Astrocyte of the cerebellum (primary cell): ENCODE results near the gene PIK3R1.
A peak's percentile ranks its signal among the peaks of the same experiment; 100 is the strongest.

Source experiments
- DNase-seq: peaks from one replicate; pipeline ENCODE4 v3.0.0-alpha.2; 2011; ENCODE audit warnings: low read depth
- H3K4me3 ChIP-seq: 2 replicates; pipeline ENCODE4 v1.5.1; 2011; ENCODE audit warnings: mild to moderate bottlenecking, low read depth, low read length, moderate library complexity
- in situ Hi-C: cut with HindIII; loops from 2 replicates; pipeline ENCODE4 v1.10.0; 2017; ENCODE audit warnings: low sequenced_read_pairs
- TF ChIP-seq, protein P1 (sequence below): IDR thresholded peaks from 2 replicates; pipeline ENCODE4 v1.5.1; 2012; ENCODE audit warnings: low read length, low read depth, moderate library complexity, mild to moderate bottlenecking; ENCODE audit errors: missing control alignments

The PIK3R1 gene

DNA sequence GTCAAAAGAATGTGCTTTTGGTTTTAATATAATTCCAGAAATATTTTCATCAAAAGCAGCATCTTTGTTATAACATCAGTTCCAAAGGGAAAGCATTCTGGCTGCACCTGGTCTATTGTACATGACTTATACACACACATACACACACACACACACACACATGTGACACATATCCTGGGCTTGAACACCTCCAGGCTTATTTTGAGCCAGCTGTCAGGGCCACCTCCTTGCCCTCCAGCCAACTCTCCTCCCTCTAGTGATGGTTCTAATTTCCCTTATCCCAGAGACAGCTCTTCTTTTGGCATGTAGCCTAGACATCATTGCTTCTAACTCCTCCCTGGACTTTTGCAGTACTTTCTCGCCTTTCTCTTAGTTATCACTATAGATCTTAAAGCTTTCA is 115.0 kb downstream of the PIK3R1 start:
- TF ChIP-seq, protein P1, sequence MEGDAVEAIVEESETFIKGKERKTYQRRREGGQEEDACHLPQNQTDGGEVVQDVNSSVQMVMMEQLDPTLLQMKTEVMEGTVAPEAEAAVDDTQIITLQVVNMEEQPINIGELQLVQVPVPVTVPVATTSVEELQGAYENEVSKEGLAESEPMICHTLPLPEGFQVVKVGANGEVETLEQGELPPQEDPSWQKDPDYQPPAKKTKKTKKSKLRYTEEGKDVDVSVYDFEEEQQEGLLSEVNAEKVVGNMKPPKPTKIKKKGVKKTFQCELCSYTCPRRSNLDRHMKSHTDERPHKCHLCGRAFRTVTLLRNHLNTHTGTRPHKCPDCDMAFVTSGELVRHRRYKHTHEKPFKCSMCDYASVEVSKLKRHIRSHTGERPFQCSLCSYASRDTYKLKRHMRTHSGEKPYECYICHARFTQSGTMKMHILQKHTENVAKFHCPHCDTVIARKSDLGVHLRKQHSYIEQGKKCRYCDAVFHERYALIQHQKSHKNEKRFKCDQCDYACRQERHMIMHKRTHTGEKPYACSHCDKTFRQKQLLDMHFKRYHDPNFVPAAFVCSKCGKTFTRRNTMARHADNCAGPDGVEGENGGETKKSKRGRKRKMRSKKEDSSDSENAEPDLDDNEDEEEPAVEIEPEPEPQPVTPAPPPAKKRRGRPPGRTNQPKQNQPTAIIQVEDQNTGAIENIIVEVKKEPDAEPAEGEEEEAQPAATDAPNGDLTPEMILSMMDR, result no peak
- DNase-seq, result no peak
- in situ Hi-C loops, result no loop called here
- no peak overlapping the region for H3K4me3 ChIP-seq

DNA sequence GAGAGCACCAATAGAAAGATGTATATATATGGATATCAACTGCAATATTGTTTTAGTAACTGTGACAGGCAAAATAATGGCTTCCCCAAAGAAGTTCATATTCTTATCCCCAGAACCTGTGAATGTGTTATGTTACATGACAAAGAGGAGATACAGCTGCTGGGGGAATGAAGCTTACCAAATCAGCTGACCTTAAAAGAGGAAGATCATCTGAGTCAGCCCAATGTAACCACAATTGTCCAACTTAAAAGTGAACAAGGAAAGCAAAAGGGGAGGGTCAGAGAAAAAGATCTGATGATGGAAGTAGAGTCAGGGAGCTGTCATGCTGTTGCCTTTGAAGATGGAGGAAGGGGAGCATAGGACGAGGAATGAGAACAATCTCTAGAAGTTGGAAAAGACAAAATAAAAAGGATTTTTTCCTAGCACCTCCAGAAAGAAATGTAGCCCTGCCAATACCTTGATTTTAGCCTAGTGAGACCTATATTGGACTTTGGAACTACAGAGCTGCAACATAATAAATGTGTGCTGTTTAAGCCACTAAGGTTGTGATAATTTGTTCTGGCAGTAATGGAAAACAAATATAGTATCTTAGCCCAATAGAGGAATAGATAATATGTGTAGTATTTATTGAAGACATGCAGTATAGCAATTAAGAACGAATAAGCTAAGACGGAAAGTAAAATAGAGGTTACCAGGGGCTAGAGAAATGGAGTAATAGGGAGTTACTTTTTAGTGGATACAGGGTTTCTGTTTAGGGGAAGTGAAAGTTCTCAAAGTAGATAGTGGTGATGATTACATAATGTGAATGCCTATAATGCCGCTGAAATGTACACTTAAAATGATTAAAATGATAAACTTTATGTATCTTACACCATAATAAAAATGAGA is 115.9 kb downstream of the PIK3R1 start:
- no peak overlapping the region for H3K4me3 ChIP-seq
- TF ChIP-seq, protein P1, result no peak
- in situ Hi-C loops, result no loop called here
- no peak for DNase-seq

DNA sequence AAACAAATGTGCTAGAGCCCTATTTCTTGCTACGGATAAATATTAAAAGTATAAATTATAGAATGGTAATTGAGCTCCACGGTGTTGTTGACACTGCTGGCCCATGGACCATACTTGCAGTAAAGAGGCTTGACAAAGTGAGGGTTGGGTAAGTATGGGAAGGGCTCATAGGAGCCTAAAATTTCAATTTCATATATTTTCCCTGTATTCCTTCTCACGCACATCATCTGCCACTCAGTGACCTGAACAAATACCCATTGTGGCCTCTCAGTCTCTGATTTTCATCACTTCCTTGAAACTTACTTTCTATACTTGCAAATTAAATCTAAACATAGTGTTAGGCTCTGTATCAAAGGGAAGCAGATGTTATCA is 116.5 kb downstream of the PIK3R1 start:
- no peak overlapping the region for H3K4me3 ChIP-seq
- TF ChIP-seq, protein P1, result no peak
- in situ Hi-C loops, result no loop called here
- DNase-seq, result no peak

DNA sequence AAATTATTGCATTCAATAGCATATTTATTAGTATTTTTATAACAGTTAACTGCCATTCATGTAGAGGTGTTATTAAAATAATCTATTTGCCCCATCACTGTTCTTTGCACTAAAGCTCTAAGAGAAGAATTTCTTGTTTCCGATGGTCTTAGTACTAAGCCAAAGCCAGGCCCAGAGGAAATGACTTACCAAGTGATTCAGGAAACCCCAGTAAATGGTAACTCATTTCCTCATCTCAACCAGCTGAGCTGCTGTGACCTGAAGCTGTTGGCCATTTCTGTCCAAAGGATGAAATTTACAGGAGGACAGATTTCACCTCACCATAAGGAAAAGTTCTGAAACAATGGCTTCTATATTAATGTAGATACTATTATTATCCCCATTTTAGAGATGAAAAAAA is 117.0 kb downstream of the PIK3R1 start:
- TF ChIP-seq, protein P1, result no peak
- no peak for DNase-seq
- H3K4me3 ChIP-seq, result no peak overlapping the region
- in situ Hi-C loops, result no loop called here

DNA sequence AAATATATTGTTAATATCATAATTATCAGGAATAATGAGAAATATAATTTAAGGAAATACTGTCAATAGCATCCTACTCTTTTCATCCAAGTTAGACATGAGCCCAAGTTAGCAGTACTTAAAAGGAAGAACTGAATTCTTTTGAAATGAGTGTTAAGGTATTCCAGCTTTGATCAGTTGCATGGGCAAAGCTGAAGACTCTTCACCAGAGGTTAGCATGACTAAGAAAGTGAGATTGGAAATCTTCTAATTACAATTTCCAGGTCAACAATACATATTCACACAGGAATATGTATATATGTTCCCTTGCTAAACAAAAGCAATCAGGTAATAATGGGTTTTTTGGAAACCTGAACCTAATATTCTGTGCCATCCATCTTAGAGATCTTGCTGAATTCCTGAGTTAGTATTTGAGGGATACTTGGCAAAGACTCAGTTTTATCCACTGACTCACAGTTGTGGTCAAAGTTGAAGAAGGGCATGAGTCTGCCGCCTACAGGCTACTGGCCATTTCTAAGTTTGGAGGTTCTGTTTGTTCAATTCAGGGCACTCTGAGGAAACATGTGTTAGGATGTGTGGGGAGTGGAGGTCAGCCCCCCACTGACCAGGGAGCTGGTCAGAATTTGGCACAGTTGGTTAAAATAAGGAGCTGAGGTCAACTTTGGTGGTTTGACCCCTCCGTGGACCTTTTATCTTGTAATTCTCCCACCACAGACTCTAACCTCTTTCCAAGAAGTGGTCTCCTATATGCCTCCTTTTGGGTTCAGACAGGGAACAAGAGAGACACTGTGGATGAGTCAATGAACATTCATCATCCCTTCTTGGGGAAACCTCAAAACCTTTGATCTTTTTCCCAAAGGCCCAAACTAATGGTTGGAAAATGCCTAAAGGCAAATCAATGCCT is 118.3 kb downstream of the PIK3R1 start:
- in situ Hi-C loops, result no loop called here
- DNase-seq, result peak; percentile 85
- TF ChIP-seq, protein P1, result peak; percentile 52
- H3K4me3 ChIP-seq, result no peak overlapping the region

DNA sequence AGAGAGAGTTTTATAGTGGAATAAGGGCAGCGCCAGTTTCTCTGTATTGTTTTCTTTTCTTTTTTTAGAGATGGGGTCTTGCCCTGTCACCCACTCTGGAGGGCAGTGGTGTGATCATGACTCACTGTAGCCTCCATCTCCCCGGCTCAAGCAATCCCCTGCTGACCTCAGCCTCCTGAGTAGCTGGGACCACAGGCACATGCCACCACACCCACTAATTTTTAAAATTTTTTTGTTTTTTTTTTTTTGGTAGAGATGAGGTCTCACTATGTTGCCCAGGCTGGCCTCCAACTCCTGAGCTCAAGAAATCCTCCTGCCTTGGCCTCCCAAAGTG is 119.0 kb downstream of the PIK3R1 start:
- TF ChIP-seq, protein P1, result no peak
- in situ Hi-C loops, result no loop called here
- no peak overlapping the region for H3K4me3 ChIP-seq
- no peak for DNase-seq
